ENCODE measurements around the gene ACOX2. TPM values are rescaled to one million over a fixed set of nuclear protein-coding genes. Genes with fewer than 3 reads are reported as not detected.
A peak's percentile ranks its signal among the peaks of the same experiment; 100 is the strongest.

The ACOX2 gene
- total RNA-seq, 6 experiments from 2014 or later: 9.7 to 15.4 (median 11.8) TPM

GRCh38 chr3:58566398-58567250 lies 29.6 kb upstream of the ACOX2 start:
- peaks cover 2% of the 10 kb centered on the region; the same call in 1 of the 2 replicates for H3K36me3 Mint-ChIP-seq (ENCODE audit: low read depth)
- no peak for TF ChIP-seq CTCF (IDR thresholded peaks at IDR 0.05)
- no peak overlapping the region for H3K27ac Mint-ChIP-seq
- H3K4me3 Mint-ChIP-seq: no peak overlapping the region
- H3K27me3 Mint-ChIP-seq (ENCODE audit: insufficient read depth): no peaks in the 10 kb centered on the region; the same call in 1 of the 2 replicates
- H3K4me1 Mint-ChIP-seq (ENCODE audit: low read depth): peaks cover 49% of the 10 kb centered on the region
- peaks cover 1% of the 10 kb centered on the region; the same call in 1 of the 2 replicates for H3K9me3 Mint-ChIP-seq
- no peak for DNase-seq

- no peak overlapping the region for H3K4me3 Mint-ChIP-seq
- no peaks in the 10 kb centered on the region for H3K36me3 Mint-ChIP-seq (ENCODE audit: low read depth)
- DNase-seq: no peak
- no peaks in the 10 kb centered on the region for H3K9me3 Mint-ChIP-seq
- peaks cover 57% of the 10 kb centered on the region for H3K4me1 Mint-ChIP-seq (ENCODE audit: low read depth)
- no peaks in the 10 kb centered on the region; the same call in 1 of the 2 replicates for H3K27me3 Mint-ChIP-seq (ENCODE audit: insufficient read depth)
- H3K27ac Mint-ChIP-seq: no peak overlapping the region
- TF ChIP-seq CTCF (IDR thresholded peaks at IDR 0.05): no peak
These were observed 28.8 kb upstream of the ACOX2 start for GRCh38 chr3:58565621-58566397.

GRCh38 chr3:58564456-58565160 lies 27.6 kb upstream of the ACOX2 start:
- H3K4me3 Mint-ChIP-seq: peak overlapping the region; percentile 54
- no peaks in the 10 kb centered on the region for H3K36me3 Mint-ChIP-seq (ENCODE audit: low read depth)
- no peaks in the 10 kb centered on the region; the same call in 1 of the 2 replicates for H3K27me3 Mint-ChIP-seq (ENCODE audit: insufficient read depth)
- peaks cover 59% of the 10 kb centered on the region for H3K4me1 Mint-ChIP-seq (ENCODE audit: low read depth)
- no peaks in the 10 kb centered on the region for H3K9me3 Mint-ChIP-seq
- DNase-seq: peak; percentile 85
- H3K27ac Mint-ChIP-seq: peak overlapping the region; percentile 84
- no peak for TF ChIP-seq CTCF (IDR thresholded peaks at IDR 0.05)

- Mint-ChIP-seq H3K9me3 (no peaks in the 10 kb centered on the region), H3K4me1 (ENCODE audit: low read depth) (peaks cover 56% of the 10 kb centered on the region), H3K36me3 (ENCODE audit: low read depth) (no peaks in the 10 kb centered on the region), H3K4me3 (peak overlapping the region; percentile 43), H3K27me3 (ENCODE audit: insufficient read depth) (no peaks in the 10 kb centered on the region; the same call in 1 of the 2 replicates), H3K27ac (peak overlapping the region; percentile 84)
- TF ChIP-seq CTCF (IDR thresholded peaks at IDR 0.05): no peak
- no peak for DNase-seq
These were observed 27.1 kb upstream of the ACOX2 start for GRCh38 chr3:58564054-58564453.

- Mint-ChIP-seq H3K27ac (peak overlapping the region; percentile 84), H3K4me1 (ENCODE audit: low read depth) (peaks cover 51% of the 10 kb centered on the region), H3K36me3 (ENCODE audit: low read depth) (no peaks in the 10 kb centered on the region), H3K4me3 (peak overlapping the region; percentile 43), H3K27me3 (ENCODE audit: insufficient read depth) (no peaks in the 10 kb centered on the region; the same call in 1 of the 2 replicates), H3K9me3 (no peaks in the 10 kb centered on the region)
- DNase-seq: no peak
- TF ChIP-seq CTCF (IDR thresholded peaks at IDR 0.05): no peak
These were observed 26.5 kb upstream of the ACOX2 start for GRCh38 chr3:58563386-58564035.

Data from HFFc6 (cell line).